WTC11 (cell line): ENCODE data around the gene PLEK.

ENCODE experiments used
- CTCF ChIP-seq: fragments of 200-600 bp; IDR thresholded peaks from 2 replicates; pipeline ENCODE4 v1.8.0; 2022; ENCODE audit warnings: antibody characterized with exemption
- ZNF232 ChIP-seq: sonication (generic); formaldehyde crosslinking; IDR thresholded peaks from 2 replicates; pipeline ENCODE4 v1.8.0; 2022; ENCODE audit warnings: mild to moderate bottlenecking, missing genetic modification reagents

- TF ChIP-seq CTCF (no peak), ZNF232 (CRISPR knock-in tag) (no peak)
Observed at GRCh38 chr2:68387408-68388350, 22.6 kb downstream of the PLEK start.
